Stimulated activated CD8-positive, alpha-beta memory T cell treated with anti-CD3 and anti-CD28 coated beads, Interleukin-7, amount 100 ng/mL, for 4 hours (primary cell): ENCODE data around the gene ATF4.

ENCODE experiments used
- DNase-seq, 2 donors: peaks; one replicate each; pipeline ENCODE4 v3.0.0-alpha.2; 2020; ENCODE audit warnings: low read depth in 2 of 2

ATF4 gene

GRCh38 chr22:39520226-39521105 is at the start of gene ATF4:
ATF4 (plus strand) TSS chr22:39520562; CDS start chr22:39521446, 884 bp downstream.
- DNase-seq, result peak; percentile 80 to 87

- no peak for DNase-seq
Measured at GRCh38 chr22:39471381-39472141, 48.8 kb upstream of the ATF4 start.

- no peak for DNase-seq
Measured at GRCh38 chr22:39472570-39473556, 47.5 kb upstream of the ATF4 start.

GRCh38 chr22:39473851-39474250 is 46.5 kb upstream of the ATF4 start:
- DNase-seq, result no peak

GRCh38 chr22:39474351-39475111 is 45.8 kb upstream of the ATF4 start:
- no peak for DNase-seq

- no peak for DNase-seq
Measured at GRCh38 chr22:39475337-39475736, 45.0 kb upstream of the ATF4 start.

- no peak for DNase-seq
Measured at GRCh38 chr22:39475902-39476301, 44.5 kb upstream of the ATF4 start.

- DNase-seq, result no peak
Measured at GRCh38 chr22:39476664-39477063, 43.7 kb upstream of the ATF4 start.

GRCh38 chr22:39477542-39477941 is 42.8 kb upstream of the ATF4 start:
- DNase-seq, result no peak

- DNase-seq, result no peak
Measured at GRCh38 chr22:39478441-39478850, 41.9 kb upstream of the ATF4 start.

- no peak for DNase-seq
Measured at GRCh38 chr22:39479254-39479653, 41.1 kb upstream of the ATF4 start.

GRCh38 chr22:39480557-39480956 is 39.8 kb upstream of the ATF4 start:
- DNase-seq, result no peak

- no peak for DNase-seq
Measured at GRCh38 chr22:39481054-39481453, 39.3 kb upstream of the ATF4 start.

- no peak for DNase-seq
Measured at GRCh38 chr22:39481595-39481994, 38.8 kb upstream of the ATF4 start.

- DNase-seq, result no peak
Measured at GRCh38 chr22:39482768-39483167, 37.6 kb upstream of the ATF4 start.

GRCh38 chr22:39486951-39487825 is 33.2 kb upstream of the ATF4 start:
- DNase-seq, result no peak

GRCh38 chr22:39487826-39488520 is 32.4 kb upstream of the ATF4 start:
- no peak for DNase-seq

- DNase-seq, result no peak
Measured at GRCh38 chr22:39488563-39489083, 31.7 kb upstream of the ATF4 start.
